Upper lobe of left lung (tissue), 6 donors: ENCODE data around the gene OSBP2. TPM values are rescaled to one million over a fixed set of nuclear protein-coding genes. Genes with fewer than 3 reads are reported as not detected.

Experiments
- ATAC-seq, 2 donors: fragments of 200-7000 bp; cut with Tn5 transposase; one replicate each; pipeline ENCODE4 v1.9.1; 2022; ENCODE audit warnings: mild to moderate bottlenecking in 2 of 2, moderate library complexity in 2 of 2; ENCODE audit not compliant: low FRiP score in 2 of 2
- DNase-seq, 2 donors: peaks; one replicate each; pipeline ENCODE4 v3.0.0-alpha.2; 2019 to 2020
- H3K27ac ChIP-seq, 4 donors: fragments of 200-600 bp; sonication (generic); one replicate each; pipeline ENCODE4 v1.5.1; 2016 to 2019
- H3K27me3 ChIP-seq, 4 donors: fragments of 200-600 bp; sonication (generic); one replicate each; pipeline ENCODE4 v1.5.1; 2017 to 2019
- H3K36me3 ChIP-seq, 4 donors: fragments of 200-600 bp; sonication (generic); one replicate each; pipeline ENCODE4 v1.5.1; 2016 to 2019
- H3K4me1 ChIP-seq, 4 donors: fragments of 200-600 bp; sonication (generic); one replicate each; pipeline ENCODE4 v1.5.1; 2018 to 2019
- H3K4me3 ChIP-seq, 4 donors: fragments of 200-600 bp; sonication (generic); one replicate each; pipeline ENCODE4 v1.5.1; 2017 to 2019; ENCODE audit warnings: mild to moderate bottlenecking in 2 of 4, moderate library complexity in 1 of 4
- H3K9me3 ChIP-seq, 4 donors: fragments of 200-600 bp; sonication (generic); one replicate each; pipeline ENCODE4 v1.5.1; 2018 to 2019
- CTCF ChIP-seq, 6 experiments: fragments of 450-650 bp in 4 of 6; fragments of 200-600 bp in 2 of 6; sonication (generic) in 2 of 6; IDR thresholded peaks; one replicate each; pipeline ENCODE4 v1.5.1; 2016 to 2019; ENCODE audit warnings: antibody characterized with exemption in 6 of 6
- EP300 ChIP-seq, 4 donors: sonication (generic); formaldehyde crosslinking; IDR thresholded peaks; one replicate each; pipeline ENCODE4 v1.5.1; 2017; ENCODE audit warnings: antibody characterized with exemption in 4 of 4, control low read depth in 2 of 4
- POLR2A ChIP-seq, 4 donors: fragments of 450-650 bp; IDR thresholded peaks; one replicate each; pipeline ENCODE4 v1.5.1; 2016 to 2017; ENCODE audit warnings: antibody characterized with exemption in 4 of 4, mild to moderate bottlenecking in 2 of 4
- POLR2AphosphoS5 ChIP-seq, 2 donors: sonication (generic); formaldehyde crosslinking; IDR thresholded peaks; one replicate each; pipeline ENCODE4 v1.5.1; 2017; ENCODE audit warnings: antibody characterized with exemption in 2 of 2
- WGBS, 2 donors: methylation state at CpG; one replicate each; pipeline ENCODE4 v1.1.5; 2017 to 2018; 5-methylcytosine and 5-hydroxymethylcytosine counted together
- total RNA-seq, 6 donors: library from RNA; depleted of rRNA in 4 of 6; stranded (reverse); fragments of >200 nt in 4 of 6; gene quantifications; one replicate each; pipeline versions ENCODE4 v1.1.0 to v1.2.1, GENCODE V29; 2016 to 2021
- donor health status: DM: no; HTN: no; CAD: no; lungs with moderate emphysema.
- donor health status: DM: no; HTN: yes; CAD: no; lungs with severe emphysema.

Gene OSBP2
- total RNA-seq, 6 donors from 2014 or later: 3.5 to 14.5 (median 5.0) TPM

GRCh38 chr22:30810105-30810504, 115.4 kb downstream of the OSBP2 start:
- DNase-seq: no peak
- Histone ChIP-seq H3K4me3 (no peak overlapping the region), H3K4me1 (no peaks in the 10 kb centered on the region), H3K27me3 (no peaks in the 10 kb centered on the region), H3K9me3 (no peaks in the 10 kb centered on the region), H3K36me3 (no peaks in the 10 kb centered on the region), H3K27ac (no peak overlapping the region)
- TF ChIP-seq CTCF (IDR thresholded peaks at IDR 0.05): no peak
- no peak for TF ChIP-seq POLR2A (IDR thresholded peaks at IDR 0.05)
- no peak for TF ChIP-seq POLR2AphosphoS5 (IDR thresholded peaks at IDR 0.05)
- no peak for TF ChIP-seq EP300 (IDR thresholded peaks at IDR 0.05)
- no peak for ATAC-seq
- 85 to 88% methylated on average over 3 to 4 of the region's 4 CpGs for WGBS, 2 donors

GRCh38 chr22:30813936-30814335, 119.3 kb downstream of the OSBP2 start:
- Histone ChIP-seq H3K36me3 (no peaks in the 10 kb centered on the region), H3K27ac (no peak overlapping the region), H3K9me3 (no peaks in the 10 kb centered on the region), H3K4me1 (no peaks in the 10 kb centered on the region), H3K27me3 (no peaks in the 10 kb centered on the region), H3K4me3 (no peak overlapping the region)
- 86 to 90% methylated on average over 7 of the region's 7 CpGs for WGBS, 2 donors
- ATAC-seq (no peak), DNase-seq (no peak)
- no peak for TF ChIP-seq POLR2AphosphoS5 (IDR thresholded peaks at IDR 0.05)
- no peak for TF ChIP-seq CTCF (IDR thresholded peaks at IDR 0.05)
- TF ChIP-seq EP300 (IDR thresholded peaks at IDR 0.05): no peak
- no peak for TF ChIP-seq POLR2A (IDR thresholded peaks at IDR 0.05)

GRCh38 chr22:30816413-30816812, 121.7 kb downstream of the OSBP2 start:
- Histone ChIP-seq H3K4me1 (no peaks in the 10 kb centered on the region), H3K4me3 (no peak overlapping the region), H3K36me3 (no peaks in the 10 kb centered on the region), H3K27ac (no peak overlapping the region), H3K27me3 (peaks cover 0 to 3% (median 0%) of the 10 kb centered on the region in 4 donors), H3K9me3 (no peaks in the 10 kb centered on the region)
- no peak for DNase-seq
- ATAC-seq: no peak
- 76 to 81% methylated on average over 8 of the region's 8 CpGs for WGBS, 2 donors
- TF ChIP-seq CTCF (IDR thresholded peaks at IDR 0.05): no peak
- TF ChIP-seq EP300 (IDR thresholded peaks at IDR 0.05): no peak
- no peak for TF ChIP-seq POLR2AphosphoS5 (IDR thresholded peaks at IDR 0.05)
- TF ChIP-seq POLR2A (IDR thresholded peaks at IDR 0.05): no peak

GRCh38 chr22:30821381-30821780, 126.7 kb downstream of the OSBP2 start:
- ATAC-seq (no peak), DNase-seq (no peak)
- H3K27ac ChIP-seq: no peak overlapping the region
- H3K9me3 ChIP-seq: no peaks in the 10 kb centered on the region
- H3K27me3 ChIP-seq: peaks cover 0 to 24% (median 8%) of the 10 kb centered on the region in 4 donors
- no peaks in the 10 kb centered on the region for H3K36me3 ChIP-seq
- no peak for TF ChIP-seq POLR2AphosphoS5 (IDR thresholded peaks at IDR 0.05)
- no peak for TF ChIP-seq EP300 (IDR thresholded peaks at IDR 0.05)
- no peak for TF ChIP-seq POLR2A (IDR thresholded peaks at IDR 0.05)
- TF ChIP-seq CTCF (IDR thresholded peaks at IDR 0.05): no peak
- H3K4me3 ChIP-seq: no peak overlapping the region
- WGBS, 2 donors: 91 to 94% methylated on average over 12 of the region's 12 CpGs
- H3K4me1 ChIP-seq: peaks cover 11 to 14% (median 11%) of the 10 kb centered on the region in 4 donors

GRCh38 chr22:30821863-30822215, 127.2 kb downstream of the OSBP2 start:
- Histone ChIP-seq H3K36me3 (no peaks in the 10 kb centered on the region), H3K27me3 (peaks cover 0 to 24% (median 8%) of the 10 kb centered on the region in 4 donors), H3K4me3 (peak overlapping the region in 3 of 4 donors; percentile 28 to 46 (median 44)), H3K4me1 (peaks cover 11 to 14% (median 11%) of the 10 kb centered on the region in 4 donors), H3K27ac (no peak overlapping the region), H3K9me3 (no peaks in the 10 kb centered on the region)
- TF ChIP-seq POLR2A (IDR thresholded peaks at IDR 0.05) (no peak), POLR2AphosphoS5 (IDR thresholded peaks at IDR 0.05) (no peak), EP300 (IDR thresholded peaks at IDR 0.05) (no peak), CTCF (IDR thresholded peaks at IDR 0.05) (no peak)
- ATAC-seq: peak in 1 of 2 donors; percentile 10
- DNase-seq: no peak
- WGBS, 2 donors: 46 to 87% methylated on average over 2 to 5 of the region's 8 CpGs
